ENCODE data around the gene TRMT44.

DNA sequence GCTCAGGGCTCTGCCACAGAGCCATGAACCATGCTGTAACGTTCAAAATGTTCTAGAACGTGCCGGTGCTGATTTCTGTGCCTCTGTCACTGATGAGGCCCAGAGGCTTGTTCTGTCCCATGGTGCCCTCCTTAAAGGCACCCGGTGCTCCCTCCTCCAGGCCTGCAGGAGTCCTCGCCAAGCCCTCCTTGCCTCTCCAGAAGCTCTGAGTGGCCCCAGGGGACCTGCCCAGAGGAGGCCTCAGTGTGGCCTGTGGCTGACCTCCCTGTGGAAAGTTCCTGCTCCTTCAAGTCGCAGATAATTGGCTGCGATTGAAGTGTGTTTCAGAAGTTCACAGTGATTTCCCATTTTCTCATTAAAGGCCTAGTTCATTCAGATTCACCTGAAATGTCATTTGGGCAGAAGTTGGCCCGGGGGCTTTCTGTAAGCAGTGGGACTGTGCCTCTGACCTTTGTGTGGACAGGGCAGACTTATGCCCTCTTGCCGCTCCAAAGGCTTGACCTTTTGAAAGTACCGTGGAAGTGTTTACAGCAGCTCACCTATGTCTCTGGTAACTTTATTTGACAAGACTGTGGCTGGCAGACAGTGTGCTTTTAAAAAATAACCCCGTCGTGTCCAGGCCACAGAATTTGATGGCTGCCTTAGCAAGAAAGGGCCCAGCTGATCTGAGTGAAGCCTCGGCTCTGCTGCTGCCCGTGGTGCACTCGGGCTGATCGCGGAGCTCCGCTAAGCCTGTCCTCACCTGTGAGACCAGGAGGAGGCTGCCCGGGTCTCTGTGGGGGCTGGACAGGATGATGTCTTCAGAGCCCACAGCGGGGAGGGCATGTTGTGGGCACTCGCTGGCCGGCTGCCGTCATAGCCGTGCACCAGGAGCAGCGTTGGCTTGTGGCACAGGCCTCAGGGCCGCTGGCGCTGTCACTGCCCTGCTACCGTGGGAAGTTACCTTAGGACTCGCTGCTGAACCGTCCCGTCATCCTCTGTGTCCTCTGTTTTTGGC, 25.3 kb downstream of the TRMT44 start:
- TF ChIP-seq MXI1 (IDR thresholded peaks at IDR 0.05; ENCODE audit: borderline replicate concordance, low read depth, low read length) = no peak
- TF ChIP-seq, protein P1, sequence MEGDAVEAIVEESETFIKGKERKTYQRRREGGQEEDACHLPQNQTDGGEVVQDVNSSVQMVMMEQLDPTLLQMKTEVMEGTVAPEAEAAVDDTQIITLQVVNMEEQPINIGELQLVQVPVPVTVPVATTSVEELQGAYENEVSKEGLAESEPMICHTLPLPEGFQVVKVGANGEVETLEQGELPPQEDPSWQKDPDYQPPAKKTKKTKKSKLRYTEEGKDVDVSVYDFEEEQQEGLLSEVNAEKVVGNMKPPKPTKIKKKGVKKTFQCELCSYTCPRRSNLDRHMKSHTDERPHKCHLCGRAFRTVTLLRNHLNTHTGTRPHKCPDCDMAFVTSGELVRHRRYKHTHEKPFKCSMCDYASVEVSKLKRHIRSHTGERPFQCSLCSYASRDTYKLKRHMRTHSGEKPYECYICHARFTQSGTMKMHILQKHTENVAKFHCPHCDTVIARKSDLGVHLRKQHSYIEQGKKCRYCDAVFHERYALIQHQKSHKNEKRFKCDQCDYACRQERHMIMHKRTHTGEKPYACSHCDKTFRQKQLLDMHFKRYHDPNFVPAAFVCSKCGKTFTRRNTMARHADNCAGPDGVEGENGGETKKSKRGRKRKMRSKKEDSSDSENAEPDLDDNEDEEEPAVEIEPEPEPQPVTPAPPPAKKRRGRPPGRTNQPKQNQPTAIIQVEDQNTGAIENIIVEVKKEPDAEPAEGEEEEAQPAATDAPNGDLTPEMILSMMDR (conservative IDR thresholded peaks at IDR 0.05; ENCODE audit: low read depth, low read length) = no peak
- no peak for TF ChIP-seq CEBPB (IDR thresholded peaks at IDR 0.05; ENCODE audit: low read depth, low read length)
- TF ChIP-seq SMC3 (IDR thresholded peaks at IDR 0.05; ENCODE audit: low read depth, low read length) = no peak
- TF ChIP-seq POLR2A (IDR thresholded peaks at IDR 0.05; ENCODE audit: low read depth, low read length) = no peak
- TF ChIP-seq, protein P2, sequence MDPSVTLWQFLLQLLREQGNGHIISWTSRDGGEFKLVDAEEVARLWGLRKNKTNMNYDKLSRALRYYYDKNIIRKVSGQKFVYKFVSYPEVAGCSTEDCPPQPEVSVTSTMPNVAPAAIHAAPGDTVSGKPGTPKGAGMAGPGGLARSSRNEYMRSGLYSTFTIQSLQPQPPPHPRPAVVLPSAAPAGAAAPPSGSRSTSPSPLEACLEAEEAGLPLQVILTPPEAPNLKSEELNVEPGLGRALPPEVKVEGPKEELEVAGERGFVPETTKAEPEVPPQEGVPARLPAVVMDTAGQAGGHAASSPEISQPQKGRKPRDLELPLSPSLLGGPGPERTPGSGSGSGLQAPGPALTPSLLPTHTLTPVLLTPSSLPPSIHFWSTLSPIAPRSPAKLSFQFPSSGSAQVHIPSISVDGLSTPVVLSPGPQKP (IDR thresholded peaks at IDR 0.05; ENCODE audit: borderline replicate concordance, low read depth, low read length) = no peak
- TF ChIP-seq RFX5 (IDR thresholded peaks at IDR 0.05; ENCODE audit: low read depth, low read length) = no peak
- TF ChIP-seq MAZ (IDR thresholded peaks at IDR 0.05; ENCODE audit: borderline replicate concordance, low read depth, low read length) = no peak
